ENCODE measurements around the gene KATNAL2.

Gene KATNAL2

GRCh38 chr18:47121146-47121545 lies 203.7 kb downstream of the KATNAL2 start:
- no peak for TF ChIP-seq CTCF (IDR thresholded peaks at IDR 0.05; ENCODE audit: low read depth, low read length, missing control alignments)
- no peak for DNase-seq (ENCODE audit: extremely low read depth, low read depth)
- no peak overlapping the region for H3K4me3 ChIP-seq (replicated peaks; ENCODE audit: low read depth, low read length)

DNA sequence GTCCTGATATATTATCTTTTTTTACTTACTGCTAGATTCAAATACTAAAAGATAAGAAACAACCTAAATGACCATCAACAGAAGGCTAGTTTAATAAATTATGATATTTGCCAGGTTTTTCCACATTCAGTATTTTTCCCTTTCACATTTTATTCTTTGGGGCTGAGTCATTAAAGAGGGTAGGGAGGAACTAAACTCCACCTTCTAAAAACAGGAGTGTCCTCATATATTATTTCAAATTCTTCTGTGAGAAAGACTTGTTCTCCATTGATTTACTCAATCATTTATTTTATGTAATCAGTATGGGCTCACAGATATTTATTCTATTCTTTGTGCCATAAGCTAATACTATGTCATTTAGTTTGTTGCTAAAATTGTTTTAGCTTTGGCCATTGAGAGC lies 223.9 kb downstream of the KATNAL2 start:
- no peak overlapping the region for H3K4me3 ChIP-seq (replicated peaks; ENCODE audit: low read depth, low read length)
- no peak for TF ChIP-seq CTCF (IDR thresholded peaks at IDR 0.05; ENCODE audit: low read depth, low read length, missing control alignments)
- no peak for DNase-seq (ENCODE audit: extremely low read depth, low read depth)

- no peak overlapping the region for H3K4me3 ChIP-seq (replicated peaks; ENCODE audit: low read depth, low read length)
- no peak for TF ChIP-seq CTCF (IDR thresholded peaks at IDR 0.05; ENCODE audit: low read depth, low read length, missing control alignments)
- no peak for DNase-seq (ENCODE audit: extremely low read depth, low read depth)
Measured at GRCh38 chr18:47143153-47143552, 225.8 kb downstream of the KATNAL2 start.

GRCh38 chr18:47143899-47144485 lies 226.6 kb downstream of the KATNAL2 start:
- no peak for TF ChIP-seq CTCF (IDR thresholded peaks at IDR 0.05; ENCODE audit: low read depth, low read length, missing control alignments)
- DNase-seq (ENCODE audit: extremely low read depth, low read depth), result no peak
- H3K4me3 ChIP-seq (replicated peaks; ENCODE audit: low read depth, low read length), result no peak overlapping the region

DNA sequence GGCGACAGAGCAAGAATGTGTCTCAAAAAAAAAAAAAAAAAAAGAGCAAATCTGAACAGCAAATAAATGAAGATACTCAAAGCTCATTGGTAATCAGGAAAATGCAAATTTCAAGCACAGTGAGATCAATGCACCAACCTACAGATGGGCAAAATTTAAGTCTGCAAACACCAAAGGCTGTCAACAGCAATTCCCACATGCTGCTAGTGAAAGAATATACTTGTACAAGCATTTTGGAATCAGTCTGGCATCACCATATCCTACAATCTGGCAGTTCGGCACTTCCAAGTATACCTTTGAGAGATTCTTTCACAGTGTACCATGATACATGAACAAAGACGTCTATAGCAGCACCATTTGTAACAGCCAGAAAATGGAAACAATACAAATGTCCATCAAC lies 228.8 kb downstream of the KATNAL2 start:
- DNase-seq (ENCODE audit: extremely low read depth, low read depth), result no peak
- TF ChIP-seq CTCF (IDR thresholded peaks at IDR 0.05; ENCODE audit: low read depth, low read length, missing control alignments), result no peak
- H3K4me3 ChIP-seq (replicated peaks; ENCODE audit: low read depth, low read length), result no peak overlapping the region

DNA sequence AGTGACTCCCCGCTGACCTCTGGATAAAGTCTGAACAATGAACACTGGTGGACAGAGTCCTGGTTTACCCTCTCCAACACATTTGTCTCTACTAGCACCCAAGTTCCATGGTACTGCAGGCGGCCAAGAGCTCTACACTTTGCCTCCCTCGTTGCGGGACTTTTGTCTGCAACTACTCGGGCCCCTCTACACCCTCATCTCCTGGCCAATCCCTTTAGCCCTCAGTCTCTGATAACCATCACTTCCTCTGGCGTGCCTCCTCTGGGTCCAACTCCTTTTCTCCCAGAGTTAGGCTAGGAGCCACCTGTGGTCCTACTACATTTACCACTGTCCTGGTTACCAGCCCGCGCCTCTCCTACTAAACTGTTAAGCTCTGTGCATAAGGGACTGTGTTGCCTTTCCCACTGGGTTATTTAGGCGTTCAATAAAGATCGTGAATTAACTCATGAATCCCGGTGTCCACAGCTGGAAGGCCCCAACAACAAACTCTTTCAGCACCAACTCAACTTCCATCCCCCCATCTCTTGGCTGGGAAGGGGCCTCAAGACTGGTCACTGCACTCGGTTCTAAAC lies 232.1 kb downstream of the KATNAL2 start:
- no peak for TF ChIP-seq CTCF (IDR thresholded peaks at IDR 0.05; ENCODE audit: low read depth, low read length, missing control alignments)
- DNase-seq (ENCODE audit: extremely low read depth, low read depth), result no peak
- H3K4me3 ChIP-seq (replicated peaks; ENCODE audit: low read depth, low read length), result peak overlapping the region; percentile 68

All from HFF-Myc (cell line).